ENCODE results near the gene ANXA4.

The ANXA4 gene

DNA sequence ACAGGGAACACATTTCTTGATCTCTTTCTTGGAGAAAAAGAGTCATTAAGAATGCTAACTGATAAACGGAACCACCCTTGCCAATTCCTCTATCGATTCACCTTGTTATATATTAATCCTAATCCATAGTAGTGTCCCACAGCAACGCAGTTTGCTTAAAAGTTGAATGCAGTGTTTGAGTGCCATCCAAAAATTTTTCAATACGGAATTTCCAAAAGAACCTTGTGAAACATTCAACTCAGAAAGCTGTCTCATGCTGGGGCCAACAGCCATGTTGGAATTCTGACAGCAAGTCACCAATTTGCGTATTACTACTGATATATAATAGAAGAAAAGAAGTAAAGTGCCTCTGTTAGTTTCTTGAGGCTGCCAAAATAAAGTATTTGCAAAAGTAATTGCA is 42.3 kb downstream of the ANXA4 start:
- DNase-seq (ENCODE audit: extremely low spot score), result no peak
- CTCF ChIA-PET, result interaction anchor here (2.5 kb wide), 1 partner anchor 15 kb away, joined by 8 read pairs; no protein-coding TSS in a partner anchor
- POLR2A ChIA-PET, result no interaction called here
- TF ChIP-seq, protein P1, sequence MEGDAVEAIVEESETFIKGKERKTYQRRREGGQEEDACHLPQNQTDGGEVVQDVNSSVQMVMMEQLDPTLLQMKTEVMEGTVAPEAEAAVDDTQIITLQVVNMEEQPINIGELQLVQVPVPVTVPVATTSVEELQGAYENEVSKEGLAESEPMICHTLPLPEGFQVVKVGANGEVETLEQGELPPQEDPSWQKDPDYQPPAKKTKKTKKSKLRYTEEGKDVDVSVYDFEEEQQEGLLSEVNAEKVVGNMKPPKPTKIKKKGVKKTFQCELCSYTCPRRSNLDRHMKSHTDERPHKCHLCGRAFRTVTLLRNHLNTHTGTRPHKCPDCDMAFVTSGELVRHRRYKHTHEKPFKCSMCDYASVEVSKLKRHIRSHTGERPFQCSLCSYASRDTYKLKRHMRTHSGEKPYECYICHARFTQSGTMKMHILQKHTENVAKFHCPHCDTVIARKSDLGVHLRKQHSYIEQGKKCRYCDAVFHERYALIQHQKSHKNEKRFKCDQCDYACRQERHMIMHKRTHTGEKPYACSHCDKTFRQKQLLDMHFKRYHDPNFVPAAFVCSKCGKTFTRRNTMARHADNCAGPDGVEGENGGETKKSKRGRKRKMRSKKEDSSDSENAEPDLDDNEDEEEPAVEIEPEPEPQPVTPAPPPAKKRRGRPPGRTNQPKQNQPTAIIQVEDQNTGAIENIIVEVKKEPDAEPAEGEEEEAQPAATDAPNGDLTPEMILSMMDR (IDR thresholded peaks at IDR 0.05; ENCODE audit: control extremely low read depth, extremely low read depth, low read depth, missing control alignments), result no peak

GRCh38 chr2:69785358-69785757 is 43.4 kb downstream of the ANXA4 start:
- no peak for DNase-seq (ENCODE audit: extremely low spot score)
- ChIA-PET POLR2A (no interaction called here), CTCF (interaction anchor here (1.1 to 2.5 kb wide), 7 partner anchors 10 to 61 kb away, joined by 3 to 8 read pairs (median 5); no protein-coding TSS in a partner anchor)
- TF ChIP-seq, protein P1 (IDR thresholded peaks at IDR 0.05; ENCODE audit: control extremely low read depth, extremely low read depth, low read depth, missing control alignments), result no peak

DNA sequence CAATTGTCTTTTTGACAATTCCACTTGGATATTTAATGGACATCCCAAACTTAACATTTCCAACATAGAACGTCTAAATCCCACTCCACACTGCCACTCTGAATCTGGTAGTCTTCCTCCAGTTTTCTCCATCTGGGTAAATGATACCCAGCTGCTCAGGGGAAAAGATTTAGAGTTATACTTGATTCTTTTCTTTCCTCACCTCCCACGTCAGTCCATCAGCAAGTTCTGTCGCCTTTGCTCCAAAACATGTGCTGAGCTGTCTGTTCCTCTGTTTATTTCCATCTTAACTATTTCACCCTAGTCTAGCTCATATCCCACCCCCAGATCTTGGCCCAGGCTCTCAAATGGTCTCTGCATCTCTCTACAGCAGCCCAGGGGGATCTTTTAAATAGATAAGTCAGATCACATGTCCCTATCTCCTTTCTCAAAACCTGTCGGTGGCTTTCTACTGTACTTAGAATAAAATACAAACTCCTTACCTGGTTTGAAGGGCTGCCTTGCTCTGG is 44.2 kb downstream of the ANXA4 start:
- TF ChIP-seq, protein P1 (IDR thresholded peaks at IDR 0.05; ENCODE audit: control extremely low read depth, extremely low read depth, low read depth, missing control alignments), result no peak
- ChIA-PET CTCF (interaction anchor here (1.0 to 2.5 kb wide), 8 partner anchors 8 to 61 kb away, joined by 3 to 8 read pairs (median 4); no protein-coding TSS in a partner anchor), POLR2A (no interaction called here)
- no peak for DNase-seq (ENCODE audit: extremely low spot score)

DNA sequence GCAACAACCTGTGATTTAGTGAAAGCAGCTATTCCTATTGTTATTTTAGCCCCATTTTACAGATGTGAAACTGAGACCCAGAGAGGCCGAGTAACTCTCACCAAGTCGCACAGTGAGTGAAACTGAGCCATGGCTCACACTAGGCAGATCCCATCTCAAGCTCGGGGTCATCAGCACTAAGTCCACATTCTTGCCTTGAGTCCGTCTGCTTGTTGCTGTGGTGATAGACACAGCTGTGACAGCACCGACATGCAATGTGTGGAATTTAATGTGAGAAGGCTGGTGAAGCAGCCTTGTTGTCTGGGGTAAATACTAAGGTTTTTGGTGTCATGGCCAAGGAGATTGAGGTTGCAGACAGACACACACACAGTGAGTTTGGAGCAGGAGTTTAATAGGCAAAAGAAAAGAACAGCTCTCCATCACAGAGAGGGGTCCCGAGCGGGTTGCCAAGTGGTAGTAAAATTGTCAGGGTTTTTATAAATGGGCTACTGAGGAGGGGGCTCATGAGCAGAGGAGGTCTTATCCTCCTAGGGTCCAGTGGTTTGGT is 47.3 kb downstream of the ANXA4 start:
- TF ChIP-seq, protein P1 (IDR thresholded peaks at IDR 0.05; ENCODE audit: control extremely low read depth, extremely low read depth, low read depth, missing control alignments), result no peak
- ChIA-PET CTCF (interaction anchor here (1.0 to 4.9 kb wide), 13 partner anchors 10 to 229 kb away, joined by 3 to 26 read pairs (median 7); no protein-coding TSS in a partner anchor), POLR2A (interaction anchor here (1.0 kb wide), 1 partner anchor 48 kb away, joined by 4 read pairs; the partner anchor contains the start of gene ANXA4)
- DNase-seq (ENCODE audit: extremely low spot score), result no peak

DNA sequence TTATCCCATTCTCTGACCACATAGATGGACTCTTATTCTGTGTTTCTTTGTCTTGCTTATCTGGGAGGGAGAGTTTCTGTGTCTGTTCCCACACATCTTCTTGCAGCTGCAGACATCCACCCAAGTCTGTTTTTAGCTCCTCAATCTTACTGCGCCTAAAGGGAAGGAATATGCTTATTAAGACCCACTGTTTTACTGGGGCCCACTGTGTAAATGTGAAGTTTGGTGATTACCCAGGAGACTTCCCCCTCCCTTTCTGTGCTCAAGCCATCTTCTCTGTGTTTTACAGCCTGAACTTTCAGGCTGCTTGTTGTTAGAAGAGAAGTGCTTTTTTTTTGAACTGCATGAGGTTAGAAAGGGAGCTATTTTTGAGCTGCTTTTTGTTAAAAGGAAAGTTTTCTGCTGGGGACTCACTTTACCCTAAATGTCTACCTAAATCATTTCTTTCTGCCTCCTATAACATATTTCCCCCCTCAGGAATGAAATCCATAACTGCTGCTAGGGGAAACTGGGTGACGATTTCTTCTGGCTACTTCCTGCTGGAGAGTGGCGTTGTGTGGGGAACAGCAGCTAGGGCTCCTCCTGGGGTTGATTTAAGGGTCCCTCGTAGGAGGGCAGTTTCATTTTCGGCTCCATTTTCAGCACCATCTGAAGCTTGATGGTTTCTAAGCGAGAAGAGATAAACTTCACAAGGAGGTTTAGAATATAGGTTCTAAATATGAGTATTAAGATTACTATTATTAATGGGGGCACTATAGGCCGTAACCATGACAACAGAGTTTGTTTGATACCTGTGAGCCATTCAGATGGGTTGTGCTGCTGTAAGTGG is 48.1 kb downstream of the ANXA4 start:
- ChIA-PET CTCF (interaction anchor here (1.0 to 4.9 kb wide), 15 partner anchors 10 to 230 kb away, joined by 3 to 26 read pairs (median 4); no protein-coding TSS in a partner anchor), POLR2A (interaction anchor here (1.0 kb wide), 1 partner anchor 49 kb away, joined by 4 read pairs; the partner anchor contains the start of gene ANXA4)
- TF ChIP-seq, protein P1 (IDR thresholded peaks at IDR 0.05; ENCODE audit: control extremely low read depth, extremely low read depth, low read depth, missing control alignments), result no peak
- DNase-seq (ENCODE audit: extremely low spot score), result no peak

- CTCF ChIA-PET, result interaction anchor here (1.1 to 4.9 kb wide), 13 partner anchors 10 to 74 kb away, joined by 3 to 26 read pairs (median 7); no protein-coding TSS in a partner anchor
- TF ChIP-seq, protein P1 (IDR thresholded peaks at IDR 0.05; ENCODE audit: control extremely low read depth, extremely low read depth, low read depth, missing control alignments), result no peak
- no peak for DNase-seq (ENCODE audit: extremely low spot score)
- POLR2A ChIA-PET, result no interaction called here
Measured at GRCh38 chr2:69790601-69790959, 48.6 kb downstream of the ANXA4 start.
